HuH-7.5 (cell line): ENCODE results near the gene MLXIP.

Source experiments
- DNase-seq: peaks from one replicate; pipeline ENCODE4 v3.0.0; 2011; ENCODE audit warnings: low spot score

MLXIP gene

DNA sequence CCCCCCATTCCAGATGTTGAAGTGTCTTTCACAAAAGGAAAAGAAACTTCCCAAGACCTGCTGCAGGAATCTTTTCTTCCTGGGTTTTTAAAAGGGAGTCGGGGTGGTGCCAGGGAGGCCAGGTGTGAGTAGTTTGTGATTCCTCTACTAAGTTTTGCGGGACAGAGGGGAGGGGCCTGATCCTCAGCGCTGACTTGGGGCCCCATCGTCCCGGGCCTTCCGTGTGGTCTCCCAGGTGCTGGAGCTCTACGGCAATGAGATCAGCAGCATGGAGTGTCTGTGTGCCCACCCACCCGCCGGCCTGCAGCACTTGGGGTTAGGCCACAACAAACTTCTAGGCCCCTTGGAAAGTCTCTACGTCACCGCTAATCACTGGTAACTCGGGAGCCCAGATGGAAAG, 108.9 kb downstream of the MLXIP start:
- no peak for DNase-seq

DNA sequence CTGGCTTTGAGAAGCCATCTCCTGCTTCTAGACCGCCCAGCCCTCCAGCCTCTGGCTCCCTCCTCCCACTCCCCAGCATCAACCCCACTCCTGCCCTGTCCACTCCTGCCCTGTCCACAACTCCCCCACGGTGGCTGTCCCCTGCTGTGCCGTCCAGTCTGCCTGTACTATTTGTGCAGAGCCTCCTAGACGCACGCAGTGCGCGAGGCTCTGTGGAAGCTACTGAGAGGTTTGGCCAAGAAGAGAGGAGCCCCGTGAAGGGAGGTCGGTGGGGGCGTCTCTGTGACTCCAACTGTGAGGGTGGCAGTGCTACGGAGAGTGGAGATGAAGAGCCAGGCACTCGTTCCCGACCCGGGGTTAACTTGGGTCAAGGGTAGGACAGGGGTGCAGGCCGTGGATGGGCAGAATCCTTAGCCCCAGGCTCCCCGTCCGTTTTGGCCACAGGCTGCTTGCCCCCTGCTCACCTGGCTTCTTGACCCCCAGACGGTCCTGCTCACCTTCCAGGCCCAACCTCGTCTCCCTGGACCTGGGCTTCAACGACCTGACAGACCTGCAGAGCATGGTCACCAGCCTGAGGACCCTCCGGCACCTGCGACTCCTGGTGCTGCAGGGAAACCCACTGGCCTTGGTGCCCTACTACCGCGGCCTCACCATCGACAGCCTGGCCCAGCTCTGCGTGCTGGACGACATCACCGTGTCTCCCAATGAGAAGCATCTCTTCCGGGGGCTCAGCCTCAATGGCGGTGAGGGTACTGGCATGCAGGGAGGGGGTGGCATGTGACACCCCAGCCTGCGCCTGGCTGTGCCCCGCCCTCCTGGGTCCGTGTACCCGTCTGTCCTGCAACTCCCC, 111.3 kb downstream of the MLXIP start:
- DNase-seq: no peak

DNA sequence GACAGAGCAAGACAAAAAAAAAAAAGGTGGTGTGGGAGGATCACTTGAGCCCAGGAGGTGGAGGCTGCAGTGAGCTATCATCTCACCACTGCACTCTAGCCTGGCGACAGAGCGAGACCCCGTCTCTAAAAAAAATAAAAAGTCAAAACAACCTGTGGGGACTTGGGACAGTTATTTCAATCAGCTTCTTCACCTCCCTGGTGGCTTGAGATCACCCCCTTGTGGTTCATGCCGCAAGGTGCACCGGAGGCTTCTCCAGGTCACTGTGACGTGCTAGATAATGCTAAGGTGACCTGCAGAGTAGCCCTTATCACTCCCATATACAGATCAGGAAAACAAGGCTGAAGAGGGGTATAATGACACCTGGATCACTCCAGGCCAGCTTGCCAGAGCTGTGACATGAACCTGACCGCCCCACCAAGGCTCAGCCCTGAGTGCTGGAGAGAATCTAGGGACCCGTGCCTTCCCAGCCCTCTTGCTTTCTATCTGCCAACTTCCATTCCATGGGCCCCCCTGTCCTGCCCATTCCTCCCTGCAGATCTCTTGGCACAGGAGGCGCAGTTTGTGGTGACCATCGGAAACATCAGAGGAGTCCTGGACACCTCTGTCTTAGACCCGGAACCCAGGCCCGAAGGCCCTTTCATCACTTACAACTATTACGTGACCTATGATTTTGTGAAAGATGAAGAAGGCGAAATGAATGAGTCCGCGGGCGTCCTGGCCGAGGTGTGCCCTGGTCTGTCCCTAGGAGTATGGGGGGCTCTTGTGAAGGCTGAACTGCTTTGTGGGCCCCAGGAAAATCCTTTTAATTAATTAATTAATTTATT, 112.5 kb downstream of the MLXIP start:
- peak; percentile 89 for DNase-seq

DNA sequence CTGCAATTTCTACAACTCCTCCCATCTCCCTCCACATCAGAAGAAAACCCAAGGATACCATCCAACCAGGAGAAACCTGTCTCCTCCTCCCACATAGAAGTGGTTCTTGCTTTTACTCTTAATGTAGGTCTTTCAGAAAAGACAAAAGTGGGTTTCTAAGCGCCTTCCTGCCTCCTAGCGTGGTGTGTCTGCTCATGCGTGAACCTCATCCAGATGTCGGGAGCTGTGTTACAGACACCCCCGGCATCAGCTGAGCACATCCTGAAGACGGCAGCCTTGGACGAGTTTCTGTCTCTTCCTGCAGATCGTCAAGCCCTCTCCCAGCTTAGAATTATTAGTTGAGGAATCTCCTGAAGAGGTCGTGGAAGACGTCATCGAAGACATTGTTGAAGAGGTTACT, 113.9 kb downstream of the MLXIP start:
- DNase-seq: no peak

DNA sequence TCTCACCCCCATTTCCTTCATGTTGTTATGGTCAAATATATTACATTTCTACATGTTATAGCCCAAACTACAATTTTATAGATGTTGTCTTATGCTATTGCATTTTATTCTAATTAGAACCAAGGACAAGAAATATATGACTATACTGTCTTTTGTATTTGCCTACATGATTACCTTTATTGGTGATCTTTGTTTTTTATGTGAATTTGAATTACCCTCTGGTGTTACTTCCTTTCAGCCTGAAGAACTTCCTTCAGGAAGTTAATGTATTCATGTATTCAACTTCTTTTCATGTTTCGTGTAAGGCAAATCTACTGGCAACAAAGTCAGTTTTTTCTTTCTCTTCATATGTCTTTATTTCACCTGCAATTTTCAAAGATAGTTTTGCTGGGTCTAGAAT, 116.2 kb downstream of the MLXIP start:
- DNase-seq: no peak

DNA sequence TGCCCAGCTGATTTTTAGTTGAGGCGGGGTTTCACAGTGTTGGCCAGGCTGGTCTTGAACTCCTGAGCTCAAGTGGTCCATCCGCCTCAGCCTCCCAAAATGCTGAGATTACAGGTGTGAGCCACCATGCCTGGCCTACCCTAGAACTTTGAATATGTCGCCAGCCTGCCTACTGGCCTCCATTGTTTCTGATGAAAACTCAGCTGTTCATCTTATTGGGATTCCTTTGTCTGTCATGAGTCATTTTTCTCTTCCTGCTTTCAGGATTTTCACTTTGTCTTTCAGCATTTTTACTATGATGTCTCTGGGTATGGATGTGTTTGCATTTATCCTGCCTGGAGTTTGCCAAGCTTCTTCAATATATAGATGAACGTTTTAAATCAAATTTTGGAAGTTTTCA, 116.8 kb downstream of the MLXIP start:
- no peak for DNase-seq
